HUES48 (cell line): ENCODE results near the gene ACY1.
A peak's percentile ranks its signal among the peaks of the same experiment; 100 is the strongest.

ENCODE experiments used
- H3K27ac ChIP-seq: one replicate; pipeline ENCODE4 v1.7.0; 2013; ENCODE audit warnings: low read depth, low read length, inconsistent platforms
- H3K27me3 ChIP-seq: 2 replicates; pipeline ENCODE4 v1.6.1; 2013; ENCODE audit warnings: mild to moderate bottlenecking, low read length; ENCODE audit not compliant: control insufficient read depth, insufficient read depth
- H3K36me3 ChIP-seq: 2 replicates; pipeline ENCODE4 v1.6.1; 2013; ENCODE audit warnings: low read length; ENCODE audit not compliant: control insufficient read depth, insufficient read depth
- H3K4me1 ChIP-seq: 2 replicates; pipeline ENCODE4 v1.6.1; 2013; ENCODE audit warnings: mild to moderate bottlenecking, low read length; ENCODE audit not compliant: control insufficient read depth, insufficient read depth
- H3K4me3 ChIP-seq: 2 replicates; pipeline ENCODE4 v1.5.1; 2013; ENCODE audit warnings: mild to moderate bottlenecking, low read depth, low read length
- H3K9ac ChIP-seq: 2 replicates; pipeline ENCODE4 v1.6.1; 2013; ENCODE audit warnings: mild to moderate bottlenecking, low read depth, low read length, moderate library complexity
- H3K9me3 ChIP-seq: 2 replicates; pipeline ENCODE4 v1.6.1; 2013; ENCODE audit warnings: low read length; ENCODE audit not compliant: control insufficient read depth, insufficient read depth

Gene ACY1

GRCh38 chr3:52001443-52001974 lies 18.2 kb downstream of the ACY1 start:
- no peaks in the 10 kb centered on the region for H3K36me3 ChIP-seq
- H3K4me3 ChIP-seq, result no peak overlapping the region
- H3K9me3 ChIP-seq, result no peaks in the 10 kb centered on the region
- peaks cover 30% of the 10 kb centered on the region for H3K4me1 ChIP-seq
- no peak overlapping the region for H3K9ac ChIP-seq
- no peaks in the 10 kb centered on the region for H3K27me3 ChIP-seq
- no peak overlapping the region for H3K27ac ChIP-seq

GRCh38 chr3:52002748-52003147 lies 19.4 kb downstream of the ACY1 start:
- no peak overlapping the region for H3K9ac ChIP-seq

GRCh38 chr3:52004163-52004787 lies 20.9 kb downstream of the ACY1 start:
- Histone ChIP-seq H3K27me3 (no peaks in the 10 kb centered on the region), H3K36me3 (no peaks in the 10 kb centered on the region), H3K9ac (no peak overlapping the region), H3K27ac (no peak overlapping the region), H3K4me3 (no peak overlapping the region), H3K9me3 (no peaks in the 10 kb centered on the region), H3K4me1 (peaks cover 26% of the 10 kb centered on the region)

More at GRCh38 chr3:52002748-52003147, 19.4 kb downstream of the ACY1 start:
- Histone ChIP-seq H3K36me3 (no peaks in the 10 kb centered on the region), H3K9me3 (no peaks in the 10 kb centered on the region), H3K27ac (no peak overlapping the region), H3K4me1 (peaks cover 30% of the 10 kb centered on the region), H3K27me3 (no peaks in the 10 kb centered on the region), H3K4me3 (no peak overlapping the region)

- peak overlapping the region; percentile 87 for H3K27ac ChIP-seq
- H3K4me3 ChIP-seq, result no peak overlapping the region
- H3K9ac ChIP-seq, result no peak overlapping the region
- H3K4me1 ChIP-seq, result peaks cover 26% of the 10 kb centered on the region
- H3K9me3 ChIP-seq, result no peaks in the 10 kb centered on the region
- no peaks in the 10 kb centered on the region for H3K36me3 ChIP-seq
- no peaks in the 10 kb centered on the region for H3K27me3 ChIP-seq
Observed at GRCh38 chr3:52004906-52005395, 21.6 kb downstream of the ACY1 start.

- Histone ChIP-seq H3K27me3 (no peaks in the 10 kb centered on the region), H3K9me3 (no peaks in the 10 kb centered on the region), H3K9ac (no peak overlapping the region), H3K4me3 (peak overlapping the region; percentile 45), H3K36me3 (no peaks in the 10 kb centered on the region), H3K4me1 (peaks cover 26% of the 10 kb centered on the region), H3K27ac (peak overlapping the region; percentile 87)
Observed at GRCh38 chr3:52005571-52005986, 22.2 kb downstream of the ACY1 start.

GRCh38 chr3:52006017-52006819 lies 22.9 kb downstream of the ACY1 start:
- H3K9ac ChIP-seq, result no peak overlapping the region
- peak overlapping the region; percentile 45 for H3K4me3 ChIP-seq
- peak overlapping the region; percentile 87 for H3K27ac ChIP-seq
- H3K9me3 ChIP-seq, result no peaks in the 10 kb centered on the region
- H3K4me1 ChIP-seq, result peaks cover 26% of the 10 kb centered on the region
- no peaks in the 10 kb centered on the region for H3K36me3 ChIP-seq
- H3K27me3 ChIP-seq, result no peaks in the 10 kb centered on the region

GRCh38 chr3:52006820-52007133 lies 23.4 kb downstream of the ACY1 start:
- Histone ChIP-seq H3K4me1 (peaks cover 26% of the 10 kb centered on the region), H3K9ac (no peak overlapping the region)

GRCh38 chr3:52007291-52007690 lies 24.0 kb downstream of the ACY1 start:
- no peaks in the 10 kb centered on the region for H3K36me3 ChIP-seq
- H3K9ac ChIP-seq, result no peak overlapping the region
- H3K4me3 ChIP-seq, result no peak overlapping the region
- H3K9me3 ChIP-seq, result no peaks in the 10 kb centered on the region
- no peak overlapping the region for H3K27ac ChIP-seq
- no peaks in the 10 kb centered on the region for H3K27me3 ChIP-seq
- peaks cover 26% of the 10 kb centered on the region for H3K4me1 ChIP-seq

More at GRCh38 chr3:52006820-52007133, 23.4 kb downstream of the ACY1 start:
- no peaks in the 10 kb centered on the region for H3K36me3 ChIP-seq
- H3K9me3 ChIP-seq, result no peaks in the 10 kb centered on the region
- H3K4me3 ChIP-seq, result no peak overlapping the region
- H3K27ac ChIP-seq, result no peak overlapping the region
- H3K27me3 ChIP-seq, result no peaks in the 10 kb centered on the region

- no peak overlapping the region for H3K9ac ChIP-seq
- peaks cover 12% of the 10 kb centered on the region for H3K4me1 ChIP-seq
- no peaks in the 10 kb centered on the region for H3K9me3 ChIP-seq
- H3K27me3 ChIP-seq, result no peaks in the 10 kb centered on the region
- H3K4me3 ChIP-seq, result no peak overlapping the region
- H3K36me3 ChIP-seq, result no peaks in the 10 kb centered on the region
- no peak overlapping the region for H3K27ac ChIP-seq
Observed at GRCh38 chr3:52010431-52010830, 27.1 kb downstream of the ACY1 start.

GRCh38 chr3:52012699-52013098 lies 29.4 kb downstream of the ACY1 start:
- Histone ChIP-seq H3K9ac (no peak overlapping the region), H3K27me3 (no peaks in the 10 kb centered on the region), H3K4me1 (no peaks in the 10 kb centered on the region), H3K9me3 (no peaks in the 10 kb centered on the region), H3K27ac (no peak overlapping the region), H3K36me3 (no peaks in the 10 kb centered on the region), H3K4me3 (no peak overlapping the region)
